Mucosa of rectum (tissue), 2 donors: ENCODE data around the gene IL1RAPL1.

Experiments used
- H3K27ac ChIP-seq, 2 donors: one replicate each; pipeline ENCODE4 v1.7.0; 2013; ENCODE audit warnings: inconsistent platforms in 2 of 2, low read depth in 2 of 2, low read length in 2 of 2
- H3K27me3 ChIP-seq, 2 donors: one replicate each; pipeline ENCODE4 v1.7.0; 2013; ENCODE audit warnings: low read length in 2 of 2; ENCODE audit not compliant: control insufficient read depth in 2 of 2, insufficient read depth in 2 of 2
- H3K36me3 ChIP-seq, 2 donors: one replicate each; pipeline ENCODE4 v1.7.0; 2013; ENCODE audit warnings: low read length in 2 of 2; ENCODE audit not compliant: control insufficient read depth in 2 of 2, insufficient read depth in 2 of 2
- H3K4me1 ChIP-seq, 2 donors: one replicate each; pipeline ENCODE4 v1.7.0; 2013; ENCODE audit warnings: low read length in 2 of 2, mild to moderate bottlenecking in 1 of 2; ENCODE audit not compliant: control insufficient read depth in 2 of 2, insufficient read depth in 2 of 2
- H3K4me3 ChIP-seq, 2 donors: one replicate each; pipeline ENCODE4 v1.7.0; 2013; ENCODE audit warnings: low read length in 2 of 2
- H3K9ac ChIP-seq, 2 donors: one replicate each; pipeline ENCODE4 v1.7.0; 2013; ENCODE audit warnings: low read length in 2 of 2, low read depth in 1 of 2, mild to moderate bottlenecking in 1 of 2
- H3K9me3 ChIP-seq, 2 donors: one replicate each; pipeline ENCODE4 v1.7.0; 2013; ENCODE audit warnings: low read length in 2 of 2; ENCODE audit not compliant: control insufficient read depth in 2 of 2
- donor health status: healthy.
- donor health status: Normal muscosa, but diverticular disease.

IL1RAPL1 gene

DNA sequence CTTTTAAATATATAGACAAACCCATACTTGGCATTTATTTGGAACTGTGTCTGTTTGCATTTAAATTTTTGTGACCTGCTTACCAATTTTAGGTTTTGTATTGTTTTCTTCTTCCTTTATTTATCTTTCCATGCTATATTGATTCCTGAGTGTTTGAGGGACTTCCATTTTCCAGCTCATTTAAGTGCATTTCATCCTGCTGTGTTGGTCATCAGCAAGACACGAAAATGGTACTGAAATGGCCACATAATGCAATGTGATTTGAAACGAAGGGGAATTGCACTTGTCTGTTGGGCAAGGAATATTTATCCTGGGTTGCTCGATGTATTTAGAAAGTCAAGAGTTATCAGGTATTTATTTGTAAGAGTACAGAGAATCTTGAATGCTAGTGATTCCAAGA is 1103.8 kb downstream of the IL1RAPL1 start:
- no peak overlapping the region for H3K4me3 ChIP-seq
- H3K27ac ChIP-seq, result no peak overlapping the region
- no peaks in the 10 kb centered on the region for H3K4me1 ChIP-seq
- H3K27me3 ChIP-seq, result no peaks in the 10 kb centered on the region
- H3K36me3 ChIP-seq, result no peaks in the 10 kb centered on the region
- no peak overlapping the region for H3K9ac ChIP-seq
- no peaks in the 10 kb centered on the region for H3K9me3 ChIP-seq

DNA sequence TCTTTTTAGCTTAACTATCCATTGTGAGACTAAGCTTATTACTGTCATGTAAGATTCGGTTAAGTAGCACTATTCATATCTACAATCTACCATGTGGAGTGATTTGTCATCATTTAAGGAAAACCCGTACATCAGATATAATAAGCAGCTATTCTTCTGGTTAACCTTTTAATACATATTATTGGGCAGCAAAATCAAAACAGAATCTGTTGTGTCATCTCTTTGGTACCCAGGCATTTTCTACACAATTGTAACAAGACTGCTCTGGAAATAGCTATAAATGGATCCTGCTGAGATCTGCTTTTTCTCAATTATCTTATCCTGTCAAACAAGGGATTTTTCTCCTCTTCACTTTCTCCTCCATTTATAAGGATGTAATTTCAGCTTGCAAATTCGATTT is 1106.7 kb downstream of the IL1RAPL1 start:
- Histone ChIP-seq H3K36me3 (no peaks in the 10 kb centered on the region), H3K4me1 (no peaks in the 10 kb centered on the region), H3K4me3 (no peak overlapping the region), H3K27ac (no peak overlapping the region), H3K9me3 (no peaks in the 10 kb centered on the region), H3K9ac (no peak overlapping the region), H3K27me3 (no peaks in the 10 kb centered on the region)

DNA sequence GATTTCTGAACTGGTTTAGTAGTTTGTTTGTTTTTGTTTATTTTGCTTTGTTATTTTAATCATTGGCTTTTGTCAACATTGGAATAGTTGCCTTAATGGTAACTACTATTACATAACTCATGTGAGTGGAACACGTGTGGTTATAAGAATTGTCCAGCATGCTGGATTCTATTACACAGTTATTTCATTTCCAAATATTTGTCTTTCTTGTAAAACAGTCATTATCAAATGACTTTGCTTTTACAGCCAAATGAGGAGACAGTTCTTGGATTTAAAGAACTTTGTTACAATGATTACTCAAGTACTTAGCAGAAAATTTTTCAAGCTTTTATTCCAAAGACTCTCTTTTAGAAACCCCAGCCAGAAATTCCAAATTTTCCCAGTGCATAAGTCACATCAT is 1112.0 kb downstream of the IL1RAPL1 start:
- Histone ChIP-seq H3K9me3 (no peaks in the 10 kb centered on the region), H3K9ac (no peak overlapping the region), H3K4me3 (no peak overlapping the region), H3K27me3 (no peaks in the 10 kb centered on the region), H3K36me3 (no peaks in the 10 kb centered on the region), H3K4me1 (no peaks in the 10 kb centered on the region), H3K27ac (no peak overlapping the region)

DNA sequence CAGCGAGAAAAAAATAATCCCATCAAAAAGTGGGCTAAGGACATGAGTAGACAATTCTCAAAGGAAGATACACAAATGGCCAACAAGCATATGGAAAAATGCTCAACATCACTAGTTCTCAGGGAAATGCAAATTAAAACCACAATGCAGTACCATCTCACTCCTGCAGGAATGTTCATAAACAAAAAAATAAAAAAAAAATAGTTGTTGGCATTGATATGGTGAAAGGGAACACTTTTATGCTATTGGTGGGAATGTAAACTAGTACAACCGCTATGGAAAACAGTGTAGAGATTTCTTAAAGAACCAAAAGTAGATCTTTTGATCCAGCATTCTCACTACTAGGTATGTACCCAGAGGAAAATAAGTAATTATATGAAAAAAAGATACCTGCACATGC is 1119.8 kb downstream of the IL1RAPL1 start:
- H3K9ac ChIP-seq, result no peak overlapping the region
- no peak overlapping the region for H3K27ac ChIP-seq
- H3K36me3 ChIP-seq, result no peaks in the 10 kb centered on the region
- H3K27me3 ChIP-seq, result no peaks in the 10 kb centered on the region
- no peak overlapping the region for H3K4me3 ChIP-seq
- H3K9me3 ChIP-seq, result no peaks in the 10 kb centered on the region
- H3K4me1 ChIP-seq, result no peaks in the 10 kb centered on the region

DNA sequence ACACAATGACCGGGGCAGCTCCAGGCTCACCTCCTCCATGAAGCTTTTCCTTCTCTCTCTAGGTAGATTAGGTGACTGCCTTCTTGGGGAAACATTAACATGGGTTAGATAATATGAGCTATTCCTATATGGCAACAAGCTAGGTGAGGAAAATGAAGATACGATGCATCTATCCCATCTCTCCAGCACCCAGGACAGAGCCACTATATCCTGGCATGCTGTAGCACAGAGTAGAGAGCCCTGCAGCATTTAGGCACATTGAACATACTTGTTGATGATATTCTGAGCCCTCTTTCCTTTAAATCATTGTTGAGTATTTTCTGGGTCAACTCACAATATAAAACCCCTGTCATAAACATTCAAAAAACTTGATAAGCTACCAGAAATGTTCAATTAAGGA is 1133.9 kb downstream of the IL1RAPL1 start:
- no peaks in the 10 kb centered on the region for H3K4me1 ChIP-seq
- H3K27ac ChIP-seq, result no peak overlapping the region
- no peaks in the 10 kb centered on the region for H3K9me3 ChIP-seq
- no peaks in the 10 kb centered on the region for H3K36me3 ChIP-seq
- no peaks in the 10 kb centered on the region for H3K27me3 ChIP-seq
- H3K9ac ChIP-seq, result no peak overlapping the region
- H3K4me3 ChIP-seq, result no peak overlapping the region

DNA sequence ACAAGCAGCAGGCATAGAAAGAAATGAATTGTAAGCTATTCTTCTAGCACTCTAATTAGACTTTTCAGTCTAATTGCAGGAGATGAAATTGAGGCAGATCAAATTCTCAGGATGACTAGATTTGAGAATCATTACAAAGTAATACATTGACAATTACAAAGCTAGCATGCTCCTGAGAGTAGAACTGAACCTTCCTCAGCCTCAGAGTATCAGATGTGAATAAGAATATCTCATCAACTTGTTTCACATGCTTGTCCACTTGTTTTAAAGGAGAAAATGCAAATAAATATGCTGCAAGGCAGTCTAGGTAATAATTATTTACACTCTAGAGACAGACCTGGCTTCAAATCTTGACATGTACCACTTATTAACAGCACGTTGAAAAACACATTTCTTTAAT is 1137.1 kb downstream of the IL1RAPL1 start:
- Histone ChIP-seq H3K4me1 (no peaks in the 10 kb centered on the region), H3K9me3 (no peaks in the 10 kb centered on the region), H3K9ac (no peak overlapping the region), H3K27ac (no peak overlapping the region), H3K36me3 (no peaks in the 10 kb centered on the region), H3K27me3 (no peaks in the 10 kb centered on the region), H3K4me3 (no peak overlapping the region)

DNA sequence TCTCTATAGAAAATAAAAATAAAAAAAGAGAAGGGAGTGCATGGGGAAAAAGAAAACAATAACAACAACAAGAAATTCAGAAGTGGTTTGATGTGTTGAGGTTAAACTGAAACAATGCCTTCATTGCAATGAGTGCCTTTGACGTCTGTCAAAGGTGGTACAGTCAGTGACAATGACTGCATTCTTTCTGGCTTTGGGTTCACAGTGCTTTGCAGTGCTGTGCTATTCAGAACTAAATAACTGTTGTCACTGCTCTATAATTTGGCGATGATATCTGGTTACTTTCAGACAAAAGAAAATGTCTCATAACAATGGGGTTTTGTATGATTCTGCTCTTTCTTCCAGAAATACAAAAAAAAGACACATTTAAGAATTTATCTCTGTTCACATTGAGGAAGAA is 1139.6 kb downstream of the IL1RAPL1 start:
- H3K9ac ChIP-seq, result no peak overlapping the region
- no peaks in the 10 kb centered on the region for H3K36me3 ChIP-seq
- no peaks in the 10 kb centered on the region for H3K27me3 ChIP-seq
- no peak overlapping the region for H3K27ac ChIP-seq
- H3K4me1 ChIP-seq, result no peaks in the 10 kb centered on the region
- H3K9me3 ChIP-seq, result no peaks in the 10 kb centered on the region
- H3K4me3 ChIP-seq, result no peak overlapping the region

DNA sequence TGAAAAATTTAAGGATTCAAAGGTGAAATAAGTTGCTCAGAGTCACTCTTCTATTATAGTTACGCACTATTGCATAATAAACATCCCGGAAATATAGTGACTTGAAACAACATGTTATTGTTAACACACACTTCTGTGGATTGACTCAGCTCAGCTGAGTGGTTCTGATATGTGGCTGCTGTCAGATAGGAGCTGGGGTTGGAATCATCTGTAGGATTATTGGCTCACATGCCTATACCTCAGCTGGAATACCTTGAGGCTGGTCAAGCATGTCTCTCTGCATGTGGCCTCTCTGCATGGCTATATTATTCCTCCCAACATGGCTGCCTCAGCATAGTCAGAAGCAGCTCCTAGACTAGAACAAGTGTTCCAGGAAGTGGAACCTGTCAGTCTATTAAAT is 1141.4 kb downstream of the IL1RAPL1 start:
- Histone ChIP-seq H3K27ac (no peak overlapping the region), H3K9ac (no peak overlapping the region), H3K9me3 (no peaks in the 10 kb centered on the region), H3K36me3 (no peaks in the 10 kb centered on the region), H3K27me3 (no peaks in the 10 kb centered on the region), H3K4me3 (no peak overlapping the region), H3K4me1 (no peaks in the 10 kb centered on the region)

DNA sequence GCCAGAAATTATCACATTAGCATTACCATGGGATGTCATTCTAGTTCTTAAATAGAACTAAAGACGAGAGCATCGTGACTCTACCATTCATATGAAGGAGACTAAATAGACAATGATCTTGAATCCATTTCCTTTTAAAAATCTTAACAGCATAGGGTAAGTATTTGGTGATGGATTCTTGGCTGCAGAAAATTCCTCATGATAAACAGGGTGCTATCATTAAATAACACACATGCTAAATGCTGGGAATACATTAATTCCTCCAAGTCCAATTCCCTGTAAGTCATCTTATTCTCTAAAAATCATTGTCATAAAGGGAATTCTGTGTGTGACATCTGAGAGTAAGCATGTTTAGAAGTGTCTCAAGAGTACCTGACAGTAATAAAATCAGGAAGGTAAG is 1157.7 kb downstream of the IL1RAPL1 start:
- Histone ChIP-seq H3K27me3 (no peaks in the 10 kb centered on the region), H3K4me1 (no peaks in the 10 kb centered on the region), H3K4me3 (no peak overlapping the region), H3K27ac (no peak overlapping the region), H3K9ac (no peak overlapping the region), H3K36me3 (no peaks in the 10 kb centered on the region), H3K9me3 (no peaks in the 10 kb centered on the region)

DNA sequence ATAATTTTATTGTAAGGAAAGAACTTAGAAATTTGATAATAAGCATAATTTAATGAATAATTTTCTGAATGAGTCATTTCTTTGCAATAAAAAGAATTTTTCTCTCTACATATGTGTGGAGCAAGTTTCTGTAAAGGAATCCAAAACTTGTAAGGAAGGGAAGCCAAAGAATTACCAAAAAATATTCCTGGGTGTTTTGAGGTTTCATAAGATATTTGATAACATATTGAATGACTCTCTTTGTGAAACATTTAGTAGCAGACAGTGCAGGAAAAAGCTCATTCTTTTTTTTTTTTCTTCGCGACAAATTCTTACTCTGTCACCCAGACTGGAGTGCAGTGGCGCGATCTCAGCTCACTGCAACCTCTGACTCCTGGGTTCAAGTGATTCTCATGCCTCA is 1159.1 kb downstream of the IL1RAPL1 start:
- no peaks in the 10 kb centered on the region for H3K36me3 ChIP-seq
- H3K27me3 ChIP-seq, result no peaks in the 10 kb centered on the region
- H3K27ac ChIP-seq, result no peak overlapping the region
- no peaks in the 10 kb centered on the region for H3K9me3 ChIP-seq
- H3K4me3 ChIP-seq, result no peak overlapping the region
- H3K9ac ChIP-seq, result no peak overlapping the region
- no peaks in the 10 kb centered on the region for H3K4me1 ChIP-seq

DNA sequence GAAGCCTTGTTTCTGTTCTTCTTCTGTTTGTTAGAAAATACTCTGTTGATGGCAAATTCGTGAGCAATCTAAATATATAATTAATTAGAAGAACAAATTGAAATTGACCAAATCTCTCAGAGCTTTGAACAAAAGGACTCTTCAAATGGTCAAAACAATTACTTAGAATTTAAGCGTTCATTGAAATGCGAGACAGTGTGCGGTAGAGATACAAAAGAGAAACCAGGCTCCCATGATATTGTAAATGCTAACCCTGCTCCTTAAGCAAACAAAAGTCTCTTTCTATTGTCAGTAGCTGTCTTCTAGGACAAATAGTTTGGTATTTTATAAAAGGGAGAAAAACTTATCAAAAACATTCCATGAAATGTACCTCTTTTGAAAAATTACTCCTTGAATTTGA is 1174.8 kb downstream of the IL1RAPL1 start:
- H3K9ac ChIP-seq, result no peak overlapping the region
- no peak overlapping the region for H3K27ac ChIP-seq
- no peaks in the 10 kb centered on the region for H3K4me1 ChIP-seq
- no peak overlapping the region for H3K4me3 ChIP-seq
- no peaks in the 10 kb centered on the region for H3K27me3 ChIP-seq
- no peaks in the 10 kb centered on the region for H3K9me3 ChIP-seq
- H3K36me3 ChIP-seq, result no peaks in the 10 kb centered on the region
